MCF 10A (cell line): ENCODE data around the gene PTPRM. TPM values are rescaled to one million over a fixed set of nuclear protein-coding genes. Genes with fewer than 3 reads are reported as not detected.

ENCODE experiments used
- BruUV-seq: library from RNA; stranded (reverse); fragments of 400-500 nt; replicated peaks from 2 replicates; lab custom pipeline; 2021; lab: Mats Ljungman, UMichigan
- CTCF ChIA-PET: fragments of 300-600 bp; sonication (Branson Sonifier 250); formaldehyde crosslinking; extraction: SDS; loops from one replicate; lab custom pipeline; 2021; ENCODE audit warnings: antibody characterized with exemption, inconsistent platforms; lab: Yijun Ruan, JAX
- POLR2A ChIA-PET: fragments of 300-600, 350-650 bp; sonication (Branson Sonifier 250); formaldehyde crosslinking; extraction: SDS; loops from one replicate; lab custom pipeline; 2020; ENCODE audit warnings: antibody characterized with exemption, inconsistent platforms; lab: Yijun Ruan, JAX
- DNase-seq: peaks from one replicate; pipeline ENCODE4 v3.0.0-alpha.2; 2018; ENCODE audit not compliant: unreplicated experiment
- H3K27ac Mint-ChIP-seq: one replicate; pipeline ENCODE4 v1.8.0; 2022; ENCODE audit warnings: mild to moderate bottlenecking, low read depth, mixed read lengths; ENCODE audit not compliant: unreplicated experiment
- H3K27me3 Mint-ChIP-seq: one replicate; pipeline ENCODE4 v1.8.0; 2022; ENCODE audit warnings: mixed read lengths; ENCODE audit not compliant: insufficient read depth, unreplicated experiment
- H3K36me3 Mint-ChIP-seq: one replicate; pipeline ENCODE4 v1.8.0; 2022; ENCODE audit warnings: mild to moderate bottlenecking, moderate library complexity, mixed read lengths; ENCODE audit not compliant: insufficient read depth, unreplicated experiment
- H3K4me1 Mint-ChIP-seq: one replicate; pipeline ENCODE4 v1.8.0; 2022; ENCODE audit warnings: mixed read lengths; ENCODE audit not compliant: insufficient read depth, unreplicated experiment
- H3K4me3 Mint-ChIP-seq: one replicate; pipeline ENCODE4 v1.8.0; 2022; ENCODE audit warnings: mild to moderate bottlenecking, moderate library complexity, mixed read lengths; ENCODE audit not compliant: unreplicated experiment
- H3K9me3 Mint-ChIP-seq: one replicate; pipeline ENCODE4 v1.8.0; 2022; ENCODE audit warnings: mixed read lengths; ENCODE audit not compliant: unreplicated experiment
- intact Hi-C: fragments of 100-400 bp; cut with micrococcal nuclease; formaldehyde crosslinking; loops from 2 replicates; pipeline ENCODE4 v1.14.1; 2022
- total RNA-seq: library from RNA; stranded (reverse); gene quantifications from 2 replicates; pipeline ENCODE4 v1.2.3, GENCODE V29; 2022
- TF ChIP-seq, protein P1 (sequence below): fragments of 200-600 bp; IDR thresholded peaks from one replicate; pipeline ENCODE4 v1.8.0; 2022; ENCODE audit warnings: antibody characterized with exemption, mild to moderate bottlenecking; ENCODE audit not compliant: unreplicated experiment

Gene PTPRM
- total RNA-seq, 1 experiment from 2014 or later = 82.8 TPM

DNA sequence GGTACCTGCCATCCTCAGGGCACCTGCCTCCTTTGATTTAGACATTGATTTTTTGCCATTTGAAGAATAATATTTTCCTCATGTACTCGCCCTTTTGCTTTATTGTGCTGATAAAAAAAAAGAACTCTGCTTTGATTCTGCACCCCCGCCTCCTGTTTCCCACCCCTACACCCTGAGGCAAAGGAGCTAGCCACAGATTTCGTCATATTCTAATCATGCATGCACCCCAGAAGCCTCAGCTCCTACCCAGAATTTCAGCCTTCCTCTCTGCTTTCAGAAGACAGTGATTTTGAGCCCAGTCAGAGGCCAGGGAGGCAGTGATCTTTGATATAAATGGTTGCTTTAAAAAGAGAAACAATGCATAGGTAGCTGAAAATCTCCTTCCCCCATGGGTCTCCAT, 329.0 kb downstream of the PTPRM start:
- H3K27ac Mint-ChIP-seq = peak overlapping the region; percentile 48
- POLR2A ChIA-PET = interaction anchor here (0.7 to 1.8 kb wide), 6 partner anchors 13 to 606 kb away, joined by 3 to 9 read pairs (median 5); no protein-coding TSS in a partner anchor
- intact Hi-C loops = no loop called here
- no peaks in the 10 kb centered on the region for H3K9me3 Mint-ChIP-seq
- peaks cover 20% of the 10 kb centered on the region for H3K4me1 Mint-ChIP-seq
- no peak overlapping the region for H3K4me3 Mint-ChIP-seq
- H3K27me3 Mint-ChIP-seq = no peaks in the 10 kb centered on the region
- H3K36me3 Mint-ChIP-seq = peaks cover 11% of the 10 kb centered on the region
- CTCF ChIA-PET = interaction anchor here (0.7 to 1.2 kb wide), 3 partner anchors 12 to 661 kb away, joined by 3 to 4 read pairs (median 4); no protein-coding TSS in a partner anchor
- DNase-seq = peak; percentile 52
- BruUV-seq = no TSS peak
- TF ChIP-seq, protein P1, sequence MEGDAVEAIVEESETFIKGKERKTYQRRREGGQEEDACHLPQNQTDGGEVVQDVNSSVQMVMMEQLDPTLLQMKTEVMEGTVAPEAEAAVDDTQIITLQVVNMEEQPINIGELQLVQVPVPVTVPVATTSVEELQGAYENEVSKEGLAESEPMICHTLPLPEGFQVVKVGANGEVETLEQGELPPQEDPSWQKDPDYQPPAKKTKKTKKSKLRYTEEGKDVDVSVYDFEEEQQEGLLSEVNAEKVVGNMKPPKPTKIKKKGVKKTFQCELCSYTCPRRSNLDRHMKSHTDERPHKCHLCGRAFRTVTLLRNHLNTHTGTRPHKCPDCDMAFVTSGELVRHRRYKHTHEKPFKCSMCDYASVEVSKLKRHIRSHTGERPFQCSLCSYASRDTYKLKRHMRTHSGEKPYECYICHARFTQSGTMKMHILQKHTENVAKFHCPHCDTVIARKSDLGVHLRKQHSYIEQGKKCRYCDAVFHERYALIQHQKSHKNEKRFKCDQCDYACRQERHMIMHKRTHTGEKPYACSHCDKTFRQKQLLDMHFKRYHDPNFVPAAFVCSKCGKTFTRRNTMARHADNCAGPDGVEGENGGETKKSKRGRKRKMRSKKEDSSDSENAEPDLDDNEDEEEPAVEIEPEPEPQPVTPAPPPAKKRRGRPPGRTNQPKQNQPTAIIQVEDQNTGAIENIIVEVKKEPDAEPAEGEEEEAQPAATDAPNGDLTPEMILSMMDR = no peak

DNA sequence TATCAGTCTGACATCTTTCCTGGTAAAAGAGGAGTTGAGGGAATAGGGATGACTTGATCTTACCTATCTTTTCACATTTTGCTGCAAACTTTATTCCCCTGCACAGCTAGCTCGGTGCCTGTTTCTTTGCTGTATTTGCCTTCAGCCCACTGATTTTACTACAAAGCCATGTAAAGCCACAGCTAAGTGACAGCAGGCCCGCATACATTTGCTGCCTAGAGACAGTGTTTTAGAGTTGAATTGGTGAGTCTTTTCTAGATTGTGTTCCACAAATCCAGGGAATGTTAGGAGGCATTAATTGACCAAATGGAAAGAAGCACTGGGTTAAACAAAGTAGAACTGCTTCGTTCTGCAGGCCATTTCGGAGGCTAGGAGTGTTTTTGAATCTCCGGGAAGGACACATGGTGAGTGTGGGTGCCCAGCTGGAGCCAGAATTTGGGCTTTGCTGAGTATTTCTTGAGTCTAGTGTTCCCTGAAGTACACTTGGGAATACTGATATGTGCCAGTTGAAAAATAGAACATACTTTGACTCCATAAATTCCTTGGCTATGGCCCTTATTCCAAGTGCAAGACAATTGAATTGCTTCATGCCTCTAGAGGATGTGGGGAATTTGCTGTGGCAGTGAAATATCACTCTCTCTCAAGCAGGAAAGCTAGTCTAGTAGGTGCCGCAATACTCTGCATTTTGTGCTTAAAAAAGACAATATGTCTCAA, 329.8 kb downstream of the PTPRM start:
- TF ChIP-seq, protein P1 = no peak
- no TSS peak for BruUV-seq
- no peaks in the 10 kb centered on the region for H3K9me3 Mint-ChIP-seq
- H3K27ac Mint-ChIP-seq = peak overlapping the region; percentile 48
- POLR2A ChIA-PET = interaction anchor here (0.7 to 1.8 kb wide), 6 partner anchors 12 to 49 kb away, joined by 3 to 9 read pairs (median 5); no protein-coding TSS in a partner anchor
- H3K4me1 Mint-ChIP-seq = peaks cover 20% of the 10 kb centered on the region
- no peaks in the 10 kb centered on the region for H3K27me3 Mint-ChIP-seq
- DNase-seq = no peak
- CTCF ChIA-PET = interaction anchor here (0.7 to 1.2 kb wide), 2 partner anchors 11 to 661 kb away, joined by 3 to 4 read pairs; no protein-coding TSS in a partner anchor
- intact Hi-C loops = no loop called here
- H3K36me3 Mint-ChIP-seq = peaks cover 5% of the 10 kb centered on the region
- no peak overlapping the region for H3K4me3 Mint-ChIP-seq

DNA sequence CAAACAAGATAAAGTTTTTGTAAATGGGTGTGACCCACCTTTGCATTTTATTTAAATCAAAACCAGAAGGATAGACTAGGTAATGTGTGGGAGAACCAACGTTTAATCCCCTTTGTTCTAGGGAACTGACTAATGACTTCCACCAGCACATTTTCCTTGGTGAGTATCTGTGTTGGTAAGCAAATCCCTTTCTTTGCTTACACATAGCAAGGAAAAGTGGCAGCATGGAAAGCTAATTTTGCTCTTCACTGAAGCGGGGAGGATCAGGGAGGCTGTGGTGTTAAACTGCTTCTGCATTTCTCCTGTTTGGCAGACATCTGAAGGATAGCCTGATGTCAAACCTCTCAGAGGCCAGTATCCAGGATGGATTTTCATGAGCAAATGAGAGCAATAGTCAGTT, 331.1 kb downstream of the PTPRM start:
- intact Hi-C loops = no loop called here
- H3K9me3 Mint-ChIP-seq = no peaks in the 10 kb centered on the region
- no peak overlapping the region for H3K27ac Mint-ChIP-seq
- H3K4me3 Mint-ChIP-seq = no peak overlapping the region
- CTCF ChIA-PET = no interaction called here
- BruUV-seq = no TSS peak
- POLR2A ChIA-PET = no interaction called here
- DNase-seq = no peak
- no peaks in the 10 kb centered on the region for H3K27me3 Mint-ChIP-seq
- no peaks in the 10 kb centered on the region for H3K36me3 Mint-ChIP-seq
- TF ChIP-seq, protein P1 = no peak
- peaks cover 30% of the 10 kb centered on the region for H3K4me1 Mint-ChIP-seq

DNA sequence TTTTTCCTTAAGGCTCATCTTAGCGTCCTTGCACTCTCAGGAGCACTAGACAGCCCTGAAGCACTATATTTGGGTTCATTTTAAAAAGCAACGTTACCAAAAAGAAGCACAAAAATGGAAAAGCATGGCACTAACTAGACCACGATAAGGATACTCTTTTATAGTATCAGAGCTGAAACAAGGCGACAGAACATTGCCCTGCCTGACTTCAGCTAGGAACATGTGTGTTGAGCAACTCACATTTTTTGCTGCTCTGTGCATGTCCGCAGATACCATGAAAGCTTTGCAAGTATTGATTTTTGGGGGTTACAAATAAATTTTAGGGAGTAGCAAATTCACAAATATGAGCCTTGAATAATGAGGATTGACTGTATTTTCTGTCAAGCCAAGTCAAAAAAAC, 332.0 kb downstream of the PTPRM start:
- no peak for DNase-seq
- Mint-ChIP-seq H3K4me3 (no peak overlapping the region), H3K9me3 (no peaks in the 10 kb centered on the region), H3K4me1 (peaks cover 30% of the 10 kb centered on the region), H3K27me3 (no peaks in the 10 kb centered on the region), H3K27ac (no peak overlapping the region), H3K36me3 (no peaks in the 10 kb centered on the region)
- TF ChIP-seq, protein P1 = no peak
- BruUV-seq = no TSS peak
- CTCF ChIA-PET = interaction anchor here (1.2 kb wide), 1 partner anchor 20 kb away, joined by 3 read pairs; no protein-coding TSS in a partner anchor
- POLR2A ChIA-PET = no interaction called here
- intact Hi-C loops = no loop called here
